Fibroblast of peridontal ligament (primary cell): ENCODE measurements around the gene PARP12.

Source experiments
- DNase-seq: peaks from one replicate; pipeline ENCODE4 v3.0.0-alpha.2; 2010; ENCODE audit errors: extremely low read depth

The PARP12 gene

GRCh38 chr7:139991269-139991666 is 71.5 kb downstream of the PARP12 start:
- no peak for DNase-seq

DNA sequence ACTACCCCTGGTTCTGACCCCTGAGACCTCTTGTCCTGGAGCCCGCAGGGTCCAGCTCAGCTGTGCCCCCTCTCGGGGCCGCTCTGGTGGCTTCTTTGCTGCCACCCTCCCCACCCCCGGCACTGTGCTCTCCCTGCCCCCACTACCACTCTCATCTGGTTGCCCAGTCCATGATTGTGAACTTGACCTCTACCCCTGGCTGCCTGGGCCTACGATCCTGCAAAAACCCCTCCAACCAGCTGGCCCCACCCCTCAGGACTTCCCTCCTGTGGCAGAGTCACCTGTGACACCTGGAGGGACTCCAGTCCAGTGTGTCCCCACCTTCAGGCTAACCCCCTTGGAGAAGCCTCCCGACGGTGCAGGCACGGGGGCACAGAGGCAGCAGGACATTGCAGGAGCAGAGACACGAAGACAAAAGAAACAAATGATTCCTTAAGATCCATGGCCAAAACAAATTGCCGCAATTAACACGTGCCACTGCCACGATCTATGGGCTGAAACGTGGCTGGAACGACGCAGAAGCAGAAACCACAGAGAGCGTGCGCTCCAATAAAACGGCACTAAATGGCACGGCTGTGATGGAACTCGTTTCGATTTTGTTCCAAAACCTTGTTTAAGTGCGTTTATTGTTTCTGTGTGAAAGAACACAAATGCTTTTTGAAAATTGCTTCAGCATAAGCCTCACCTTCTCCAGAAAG is 72.0 kb downstream of the PARP12 start:
- DNase-seq, result no peak

GRCh38 chr7:139990142-139990535 is 72.6 kb downstream of the PARP12 start:
- no peak for DNase-seq

DNA sequence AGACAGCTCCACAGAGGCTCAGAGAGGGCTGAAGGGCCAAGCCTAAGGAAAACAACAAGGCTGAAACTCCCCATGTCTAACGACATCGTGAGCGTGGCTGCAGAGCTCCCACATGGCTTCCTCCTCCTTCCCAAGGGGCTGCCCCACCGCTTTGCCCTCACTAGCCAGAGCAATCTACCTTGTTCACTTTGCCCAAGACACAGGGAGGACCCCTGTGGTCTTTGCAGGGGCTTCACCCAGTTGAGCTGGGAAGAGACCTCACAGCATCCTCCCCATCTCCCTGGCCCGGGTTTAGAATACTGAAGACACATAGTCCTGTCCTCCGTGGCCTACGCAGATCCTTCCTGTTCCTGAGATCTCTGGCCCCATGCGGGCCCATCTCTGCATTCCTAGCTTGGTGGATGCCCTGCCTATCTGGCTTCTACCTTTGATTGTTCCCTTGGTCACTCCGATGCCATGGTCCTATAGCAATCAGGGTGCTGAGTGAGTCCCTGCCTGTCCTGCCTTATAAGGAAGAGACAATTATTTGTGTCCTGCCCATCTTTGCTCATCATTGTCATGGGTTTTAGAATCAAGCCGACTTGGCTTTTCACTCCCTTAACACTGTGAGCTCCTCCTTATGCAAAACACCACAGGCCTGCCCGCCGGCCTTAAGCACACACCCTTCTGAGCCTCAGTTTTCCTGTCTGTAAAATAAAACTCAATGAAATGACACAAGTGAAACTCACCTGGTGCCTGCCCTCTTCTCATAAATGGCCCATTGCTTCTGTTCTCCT is 73.2 kb downstream of the PARP12 start:
- no peak for DNase-seq

DNA sequence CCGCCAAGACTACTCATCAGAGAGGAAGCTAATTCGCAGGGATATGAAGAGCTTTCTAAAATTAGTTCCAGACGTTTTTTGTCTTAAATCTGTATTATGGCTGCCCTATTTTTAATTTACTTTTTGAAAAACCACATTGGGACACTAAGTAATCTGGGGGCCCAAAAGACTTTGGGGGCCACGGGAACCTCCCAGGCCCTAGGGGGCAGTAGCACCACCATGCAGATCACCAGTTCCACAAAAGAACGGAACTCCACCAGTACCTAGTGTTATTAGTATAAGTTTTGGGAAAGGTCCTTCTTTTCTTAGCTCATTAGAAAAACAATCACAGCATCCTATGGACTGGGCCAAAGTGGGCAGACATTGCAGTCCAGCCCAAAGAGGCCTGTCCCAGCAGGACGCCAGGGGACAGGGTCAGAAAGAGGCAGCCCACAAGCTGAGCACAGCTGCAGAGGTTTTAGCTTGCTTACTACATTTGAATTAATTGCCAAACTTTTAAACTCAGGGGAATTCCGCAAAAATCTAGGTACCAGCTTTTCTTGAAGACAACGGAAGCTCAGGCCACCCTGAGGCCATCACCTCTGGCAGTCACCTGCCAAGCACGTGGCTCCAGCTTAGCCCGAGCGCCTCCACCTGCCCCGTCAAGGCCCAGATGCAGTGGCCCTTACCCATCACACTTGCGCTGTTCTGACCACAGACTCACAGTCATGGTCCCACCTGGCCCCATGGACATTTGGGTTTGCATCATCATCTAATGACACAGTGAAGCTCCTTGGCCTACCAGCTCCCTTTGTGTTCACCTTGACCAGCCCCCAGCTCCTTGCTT is 74.8 kb downstream of the PARP12 start:
- no peak for DNase-seq

GRCh38 chr7:139985811-139986210 is 76.9 kb downstream of the PARP12 start:
- DNase-seq, result no peak

DNA sequence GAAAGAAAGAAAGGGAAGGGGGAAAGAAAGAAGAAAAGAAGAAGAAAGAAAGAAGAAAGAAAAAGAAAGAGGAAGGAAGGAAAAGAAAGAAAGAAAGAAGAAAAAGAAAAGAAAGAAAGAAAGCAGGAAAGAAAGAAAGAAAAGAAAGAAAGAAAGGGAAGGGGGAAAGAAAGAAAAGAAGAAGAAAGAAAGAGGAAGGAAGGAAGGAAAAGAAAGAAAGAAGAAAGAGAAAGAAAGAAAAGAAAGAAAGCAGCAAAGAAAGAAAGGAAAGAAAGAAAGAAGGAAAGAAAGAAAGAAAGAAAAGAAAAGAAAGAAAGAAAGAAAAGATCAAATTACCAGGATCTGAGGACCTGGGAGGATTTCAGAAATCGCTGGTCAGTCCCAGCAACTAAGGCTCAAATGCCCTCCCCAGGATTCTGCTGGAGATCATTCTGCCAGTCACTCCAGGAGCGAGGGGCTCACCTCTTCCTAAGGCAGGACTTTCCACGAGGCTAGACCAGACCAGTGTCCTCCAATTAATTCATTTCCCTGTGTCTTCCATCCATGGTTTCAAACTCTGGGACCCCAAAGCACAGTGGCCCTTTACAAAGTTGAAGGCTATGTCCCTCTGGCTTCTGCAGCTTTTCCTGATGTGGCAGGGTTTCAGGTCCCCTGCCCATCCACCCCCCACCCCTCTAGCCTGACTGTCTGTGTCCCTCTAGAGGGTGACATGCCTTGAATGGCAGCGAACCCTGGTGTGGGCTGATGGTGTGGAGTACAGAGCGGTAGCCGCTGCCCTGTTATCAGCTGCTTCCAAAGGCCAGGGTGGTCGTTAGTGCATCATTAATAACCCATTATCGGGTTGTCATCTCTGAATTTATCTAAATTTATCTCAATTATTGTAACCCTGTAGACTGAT is 77.9 kb downstream of the PARP12 start:
- DNase-seq, result no peak

- no peak for DNase-seq
Measured at GRCh38 chr7:139982927-139983920, 79.5 kb downstream of the PARP12 start.

DNA sequence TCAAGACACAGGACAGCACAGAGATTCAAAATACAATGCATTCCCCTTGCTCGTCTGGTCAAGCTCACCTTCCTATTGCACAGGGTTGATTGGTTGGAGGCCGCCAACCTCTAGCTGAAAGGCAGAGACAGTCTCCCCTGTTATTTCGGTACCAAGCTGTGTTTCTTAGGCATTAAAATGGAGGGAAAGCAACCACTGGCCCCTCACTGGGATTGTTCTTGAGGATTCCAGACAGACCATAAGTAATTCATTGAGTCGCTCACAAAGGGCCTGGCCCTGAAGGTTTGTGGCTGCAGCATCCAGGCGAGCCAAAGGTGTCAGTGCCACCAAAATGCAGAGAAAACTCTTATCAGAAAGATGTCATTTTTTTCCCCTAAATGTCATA is 81.2 kb downstream of the PARP12 start:
- DNase-seq, result no peak

GRCh38 chr7:139976838-139977656 is 85.7 kb downstream of the PARP12 start:
- no peak for DNase-seq

DNA sequence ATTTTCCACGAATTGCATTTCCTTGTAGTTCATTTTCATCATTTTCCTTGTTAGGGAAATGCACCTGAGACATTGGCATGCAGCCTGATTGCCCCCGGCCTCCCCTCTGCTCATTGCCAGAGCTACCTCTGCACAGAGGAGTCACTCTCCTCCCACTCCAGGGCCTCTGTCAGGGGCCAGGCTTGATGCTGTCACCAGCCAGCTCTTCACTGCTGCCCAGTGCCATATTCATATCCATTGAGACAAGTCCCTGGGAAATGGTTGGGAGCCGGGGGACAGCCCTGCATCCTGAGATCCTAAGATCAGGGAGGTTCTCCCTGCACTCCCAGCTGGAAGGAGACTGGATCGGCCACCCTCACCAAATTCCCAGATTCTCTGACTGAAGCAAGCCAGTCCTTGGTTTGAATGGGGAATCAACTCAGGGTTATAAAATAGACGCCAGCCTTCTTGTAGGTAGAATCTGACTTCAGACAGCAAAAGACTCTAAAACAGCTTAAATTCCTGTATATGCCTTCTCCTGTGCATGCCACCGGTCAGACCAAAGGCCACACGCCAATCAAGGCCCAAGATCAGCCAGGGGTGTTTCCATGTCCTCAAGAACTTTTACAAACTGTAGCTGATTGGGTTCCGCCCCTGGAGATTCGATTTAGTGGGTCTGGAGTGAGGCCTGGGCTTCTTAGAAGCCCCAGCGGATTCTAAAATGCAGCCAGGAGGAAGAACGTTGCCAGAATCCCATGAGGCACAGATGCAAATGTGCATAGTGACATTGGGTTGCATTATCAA is 86.5 kb downstream of the PARP12 start:
- DNase-seq, result no peak

GRCh38 chr7:139974179-139974811 is 88.5 kb downstream of the PARP12 start:
- no peak for DNase-seq
